ENCODE measurements around the gene PIM3.

PIM3 gene

DNA sequence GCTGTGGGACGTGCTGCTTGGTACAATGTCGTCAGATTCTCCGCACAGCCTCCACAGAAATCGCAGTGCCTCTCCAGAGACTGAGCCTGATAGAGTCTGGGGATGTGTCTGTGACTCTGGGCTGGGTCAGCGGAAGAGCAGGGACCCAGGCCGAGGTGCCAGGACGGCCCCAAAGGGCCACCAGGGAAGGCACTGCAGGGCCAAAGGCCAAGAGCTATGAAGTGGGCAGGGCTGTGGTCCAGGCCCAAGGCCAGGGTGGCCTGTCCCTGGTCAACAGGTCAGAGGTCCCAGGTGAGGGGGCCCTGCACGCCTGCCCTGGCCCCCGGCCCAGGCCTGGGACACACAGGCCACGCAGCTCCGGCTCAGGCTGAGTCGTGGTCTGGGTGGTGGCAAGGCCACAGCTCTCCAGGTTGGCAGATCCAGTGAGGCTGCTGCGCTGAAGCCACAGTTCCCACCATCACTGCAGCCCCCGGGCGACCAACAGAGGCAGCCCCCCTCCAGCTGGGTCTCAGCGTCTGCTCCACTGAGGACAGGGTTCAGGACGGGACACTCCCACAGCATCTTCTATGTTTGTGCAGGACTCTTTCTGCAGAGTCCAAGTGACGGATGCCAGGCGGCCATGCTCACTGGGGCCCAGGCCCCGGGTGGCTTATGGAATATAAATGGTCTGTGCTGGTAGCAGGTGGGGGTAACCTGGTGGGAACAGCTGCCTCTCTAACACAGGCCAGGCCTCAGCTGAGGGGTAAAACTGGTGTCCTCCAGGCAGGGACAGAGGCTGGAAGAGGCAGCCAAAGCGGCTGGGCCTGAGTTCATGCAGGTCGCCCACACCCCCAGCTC lies 4.8 kb upstream of the PIM3 start:
- DNase-seq (ENCODE audit: low read depth in 2 of 2), result no peak

- no peak for DNase-seq (ENCODE audit: low read depth in 2 of 2)
These were observed 4.2 kb upstream of the PIM3 start for GRCh38 chr22:49956418-49956770.

DNA sequence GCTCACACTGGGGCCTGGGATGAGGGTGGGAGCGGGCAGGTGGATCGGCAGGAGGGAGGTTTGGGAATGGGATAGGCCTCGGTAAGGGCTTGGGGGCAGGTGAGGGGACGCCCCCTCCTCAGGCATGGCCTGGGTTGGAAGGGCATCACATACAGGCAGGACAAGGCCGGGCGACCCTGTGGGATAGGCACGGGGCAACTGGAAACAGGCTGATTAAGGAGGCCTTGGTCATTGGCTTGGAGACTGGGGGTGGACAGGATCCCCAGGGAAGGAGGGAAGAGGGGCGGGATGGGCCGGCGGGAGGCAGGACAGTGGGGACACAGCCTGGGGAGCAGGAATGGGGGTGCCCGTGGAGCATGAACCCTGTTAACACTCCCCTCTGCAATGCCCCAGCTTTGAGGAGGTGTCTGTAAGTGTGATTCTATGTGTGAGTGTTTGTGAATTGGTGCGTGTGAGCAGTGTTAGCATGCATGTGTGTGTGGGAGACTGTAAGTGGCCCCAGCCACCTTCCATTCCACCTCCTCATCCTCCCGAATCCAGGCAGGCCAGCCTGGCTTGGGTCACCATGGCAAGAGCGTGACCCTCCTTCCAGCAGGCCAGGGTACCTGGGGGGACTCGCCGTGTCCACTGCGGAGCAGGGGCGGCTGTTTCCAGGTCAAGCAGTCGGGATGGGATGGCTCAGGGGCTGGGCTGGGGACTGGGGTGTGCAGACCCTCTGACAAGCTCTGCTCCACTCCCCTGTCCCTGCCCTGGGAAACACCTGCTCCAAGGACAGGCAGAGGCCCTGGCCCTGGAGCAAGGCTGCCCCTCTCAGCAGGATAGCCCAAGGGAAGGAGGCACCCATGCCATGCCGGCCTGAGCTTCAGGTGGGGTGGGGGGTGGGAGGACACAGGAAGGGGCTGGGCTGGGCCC lies 3.4 kb upstream of the PIM3 start:
- no peak for DNase-seq (ENCODE audit: low read depth in 2 of 2)

DNA sequence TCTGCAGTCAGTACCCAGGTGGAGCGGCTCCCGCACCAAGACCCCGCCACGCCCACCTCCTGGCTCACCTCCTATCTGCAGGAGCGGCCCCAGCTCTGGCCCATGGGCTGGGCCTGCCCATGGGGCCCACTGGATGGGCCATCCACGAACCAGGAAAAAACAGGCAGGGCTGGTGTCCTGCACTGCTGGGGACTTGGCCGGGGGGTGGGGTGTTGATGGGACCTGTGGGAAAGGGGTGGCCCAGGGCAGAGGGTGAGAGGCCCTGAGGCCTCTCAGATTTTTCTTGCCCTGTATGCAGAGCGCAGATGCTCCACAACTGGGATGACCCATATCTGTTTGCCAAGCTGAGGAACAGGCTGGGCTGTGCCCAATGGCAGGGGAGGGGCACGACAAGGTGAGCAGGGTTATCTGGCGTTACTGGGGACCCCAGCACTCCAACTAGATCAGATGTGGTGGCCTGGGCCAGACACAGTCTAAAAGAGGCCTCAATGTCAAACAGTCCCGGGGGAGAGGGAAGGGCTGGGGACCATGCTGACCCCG lies 2.7 kb upstream of the PIM3 start:
- no peak for DNase-seq (ENCODE audit: low read depth in 2 of 2)

DNA sequence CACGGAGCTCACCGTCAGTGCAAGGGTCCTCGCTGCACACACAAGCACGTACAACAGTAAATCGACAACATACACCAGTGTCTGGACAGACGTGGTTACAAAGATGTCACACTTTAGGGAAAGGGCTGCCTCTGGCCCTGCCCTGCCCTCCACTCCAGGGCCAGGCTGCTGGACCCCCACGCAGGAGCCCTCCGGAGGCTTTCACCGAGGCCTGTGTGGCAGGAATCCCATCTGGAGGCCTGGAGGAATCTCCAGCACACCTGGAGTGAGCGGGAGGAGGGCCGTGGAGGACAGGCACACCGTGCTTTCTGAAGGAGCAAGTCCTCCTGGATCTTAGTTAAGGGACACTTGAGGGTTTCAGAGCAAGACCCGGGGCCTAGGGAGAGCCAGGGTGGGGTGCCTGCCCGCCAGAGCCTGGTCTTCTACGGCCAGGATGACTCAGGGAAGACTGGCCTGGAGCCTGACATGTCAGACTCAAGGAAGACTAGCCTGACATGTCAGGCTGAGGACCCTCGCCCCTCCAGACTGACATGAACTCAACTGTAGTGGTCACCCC lies 2.1 kb upstream of the PIM3 start:
- no peak for DNase-seq (ENCODE audit: low read depth in 2 of 2)

- no peak for DNase-seq (ENCODE audit: low read depth in 2 of 2)
These were observed 1.4 kb upstream of the PIM3 start for GRCh38 chr22:49958931-49959781.

GRCh38 chr22:49959782-49960158 lies 802 bp upstream of the PIM3 start:
- DNase-seq (ENCODE audit: low read depth in 2 of 2), result no peak

DNA sequence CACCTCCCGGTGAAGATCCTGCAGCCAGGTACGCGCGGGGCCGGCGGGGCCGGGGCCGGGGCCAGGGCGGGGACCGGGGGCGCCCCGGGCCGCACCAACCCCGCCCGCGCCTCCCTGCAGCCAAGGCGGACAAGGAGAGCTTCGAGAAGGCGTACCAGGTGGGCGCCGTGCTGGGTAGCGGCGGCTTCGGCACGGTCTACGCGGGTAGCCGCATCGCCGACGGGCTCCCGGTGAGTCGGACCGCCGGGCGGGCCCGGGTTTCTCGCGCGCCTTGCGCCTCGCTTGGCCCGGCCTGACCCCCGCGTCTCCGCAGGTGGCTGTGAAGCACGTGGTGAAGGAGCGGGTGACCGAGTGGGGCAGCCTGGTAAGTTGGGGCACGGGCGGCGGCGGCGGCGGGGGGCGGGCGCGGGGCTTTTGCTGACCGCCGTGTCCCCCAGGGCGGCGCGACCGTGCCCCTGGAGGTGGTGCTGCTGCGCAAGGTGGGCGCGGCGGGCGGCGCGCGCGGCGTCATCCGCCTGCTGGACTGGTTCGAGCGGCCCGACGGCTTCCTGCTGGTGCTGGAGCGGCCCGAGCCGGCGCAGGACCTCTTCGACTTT lies 531 bp downstream of the PIM3 start:
- DNase-seq (ENCODE audit: low read depth in 2 of 2), result no peak

- no peak for DNase-seq (ENCODE audit: low read depth in 2 of 2)
These were observed 1.0 kb downstream of the PIM3 start for GRCh38 chr22:49961601-49962011.

DNA sequence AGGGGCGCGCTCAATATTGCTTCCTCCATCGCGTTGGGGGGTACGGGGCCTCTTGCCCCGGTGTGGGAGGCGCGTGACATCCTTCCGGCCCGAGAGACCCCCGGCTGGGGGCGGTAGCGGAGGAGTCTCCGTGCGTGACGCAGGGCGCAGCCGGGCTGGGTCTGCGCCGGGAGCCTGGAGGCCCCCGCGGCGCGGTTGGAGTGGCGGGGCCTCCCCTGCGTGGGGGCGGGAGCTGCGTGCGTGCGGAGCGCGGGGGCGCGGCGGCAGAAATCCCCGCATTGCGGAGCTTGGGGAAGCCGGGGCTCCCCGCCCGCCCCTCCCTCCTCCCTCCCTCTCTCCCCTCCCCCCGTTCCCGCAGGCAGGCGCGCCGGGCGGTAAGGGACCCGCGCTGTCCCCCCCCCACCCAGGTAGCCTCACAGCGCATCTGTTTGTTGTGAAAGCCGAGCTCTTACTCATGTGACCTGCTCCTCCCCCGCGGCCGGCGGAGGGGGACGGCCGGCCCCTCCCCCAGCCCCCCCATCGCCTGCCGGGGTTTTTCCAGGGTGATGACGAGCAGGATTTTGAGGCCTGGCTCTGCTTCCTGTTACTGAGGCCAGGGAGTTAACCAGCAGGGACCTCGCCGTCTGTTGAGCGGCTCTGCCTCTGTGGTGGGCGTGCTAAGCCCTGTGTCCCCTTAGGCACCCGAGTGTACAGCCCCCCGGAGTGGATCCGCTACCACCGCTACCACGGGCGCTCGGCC lies 1.6 kb downstream of the PIM3 start:
- peak; percentile 82 to 83 for DNase-seq (ENCODE audit: low read depth in 2 of 2)

DNA sequence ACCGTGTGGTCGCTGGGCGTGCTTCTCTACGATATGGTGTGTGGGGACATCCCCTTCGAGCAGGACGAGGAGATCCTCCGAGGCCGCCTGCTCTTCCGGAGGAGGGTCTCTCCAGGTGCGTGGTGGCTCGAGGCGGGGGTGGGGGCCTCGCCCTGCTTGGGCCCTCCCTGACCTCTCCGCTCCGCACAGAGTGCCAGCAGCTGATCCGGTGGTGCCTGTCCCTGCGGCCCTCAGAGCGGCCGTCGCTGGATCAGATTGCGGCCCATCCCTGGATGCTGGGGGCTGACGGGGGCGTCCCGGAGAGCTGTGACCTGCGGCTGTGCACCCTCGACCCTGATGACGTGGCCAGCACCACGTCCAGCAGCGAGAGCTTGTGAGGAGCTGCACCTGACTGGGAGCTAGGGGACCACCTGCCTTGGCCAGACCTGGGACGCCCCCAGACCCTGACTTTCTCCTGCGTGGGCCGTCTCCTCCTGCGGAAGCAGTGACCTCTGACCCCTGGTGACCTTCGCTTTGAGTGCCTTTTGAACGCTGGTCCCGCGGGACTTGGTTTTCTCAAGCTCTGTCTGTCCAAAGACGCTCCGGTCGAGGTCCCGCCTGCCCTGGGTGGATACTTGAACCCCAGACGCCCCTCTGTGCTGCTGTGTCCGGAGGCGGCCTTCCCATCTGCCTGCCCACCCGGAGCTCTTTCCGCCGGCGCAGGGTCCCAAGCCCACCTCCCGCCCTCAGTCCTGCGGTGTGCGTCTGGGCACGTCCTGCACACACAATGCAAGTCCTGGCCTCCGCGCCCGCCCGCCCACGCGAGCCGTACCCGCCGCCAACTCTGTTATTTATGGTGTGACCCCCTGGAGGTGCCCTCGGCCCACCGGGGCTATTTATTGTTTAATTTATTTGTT lies 2.4 kb downstream of the PIM3 start:
- DNase-seq (ENCODE audit: low read depth in 2 of 2), result no peak

DNA sequence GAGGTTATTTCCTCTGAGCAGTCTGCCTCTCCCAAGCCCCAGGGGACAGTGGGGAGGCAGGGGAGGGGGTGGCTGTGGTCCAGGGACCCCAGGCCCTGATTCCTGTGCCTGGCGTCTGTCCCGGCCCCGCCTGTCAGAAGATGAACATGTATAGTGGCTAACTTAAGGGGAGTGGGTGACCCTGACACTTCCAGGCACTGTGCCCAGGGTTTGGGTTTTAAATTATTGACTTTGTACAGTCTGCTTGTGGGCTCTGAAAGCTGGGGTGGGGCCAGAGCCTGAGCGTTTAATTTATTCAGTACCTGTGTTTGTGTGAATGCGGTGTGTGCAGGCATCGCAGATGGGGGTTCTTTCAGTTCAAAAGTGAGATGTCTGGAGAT lies 3.1 kb downstream of the PIM3 start:
- DNase-seq (ENCODE audit: low read depth in 2 of 2), result no peak

DNA sequence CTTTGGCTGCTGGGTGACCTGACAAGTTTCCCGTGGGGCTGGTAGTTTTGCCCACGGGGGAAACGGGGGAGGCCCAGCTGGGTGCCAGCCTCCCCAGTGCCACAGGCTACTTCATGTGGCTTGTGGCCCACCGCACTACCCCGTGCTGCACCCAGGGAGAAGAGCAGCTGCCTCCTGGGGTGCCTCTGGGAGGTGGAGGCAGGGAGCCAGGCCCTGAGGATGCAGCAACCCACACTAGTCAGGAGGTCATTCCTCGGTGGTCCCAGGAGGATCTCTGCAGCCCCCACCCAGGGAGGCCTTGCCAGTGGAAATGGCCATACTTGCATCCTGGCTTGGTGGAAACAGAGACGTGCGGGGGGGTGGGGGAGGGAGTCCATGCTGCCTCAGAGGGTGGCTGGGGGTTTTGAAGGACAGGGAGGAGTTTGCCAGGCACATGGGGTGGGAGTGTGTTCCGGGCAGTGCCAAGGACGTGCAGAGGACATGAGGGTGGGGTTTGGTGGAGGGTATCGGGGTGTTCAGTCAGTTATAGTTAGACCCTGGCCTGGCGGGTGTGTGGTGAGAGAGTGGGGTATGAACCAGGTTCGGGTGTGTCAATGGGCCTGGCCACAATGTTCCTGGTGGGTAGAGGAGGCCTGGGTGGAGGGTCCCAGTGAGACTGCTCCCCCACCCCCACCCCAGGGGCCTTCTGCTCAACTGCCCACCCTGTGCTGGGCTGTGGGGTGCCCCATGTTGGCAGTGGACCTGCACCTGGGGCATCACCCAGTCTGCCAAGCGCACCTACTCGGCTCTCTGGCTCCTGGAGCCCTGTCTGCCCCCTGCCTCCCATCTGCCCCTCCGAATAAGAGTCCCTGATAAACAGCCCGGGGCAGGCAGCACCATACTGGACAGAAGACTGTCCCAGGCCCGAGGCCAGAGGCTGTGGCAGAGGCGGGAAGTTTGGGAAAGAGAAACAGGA lies 3.8 kb downstream of the PIM3 start:
- DNase-seq (ENCODE audit: low read depth in 2 of 2), result no peak

DNA sequence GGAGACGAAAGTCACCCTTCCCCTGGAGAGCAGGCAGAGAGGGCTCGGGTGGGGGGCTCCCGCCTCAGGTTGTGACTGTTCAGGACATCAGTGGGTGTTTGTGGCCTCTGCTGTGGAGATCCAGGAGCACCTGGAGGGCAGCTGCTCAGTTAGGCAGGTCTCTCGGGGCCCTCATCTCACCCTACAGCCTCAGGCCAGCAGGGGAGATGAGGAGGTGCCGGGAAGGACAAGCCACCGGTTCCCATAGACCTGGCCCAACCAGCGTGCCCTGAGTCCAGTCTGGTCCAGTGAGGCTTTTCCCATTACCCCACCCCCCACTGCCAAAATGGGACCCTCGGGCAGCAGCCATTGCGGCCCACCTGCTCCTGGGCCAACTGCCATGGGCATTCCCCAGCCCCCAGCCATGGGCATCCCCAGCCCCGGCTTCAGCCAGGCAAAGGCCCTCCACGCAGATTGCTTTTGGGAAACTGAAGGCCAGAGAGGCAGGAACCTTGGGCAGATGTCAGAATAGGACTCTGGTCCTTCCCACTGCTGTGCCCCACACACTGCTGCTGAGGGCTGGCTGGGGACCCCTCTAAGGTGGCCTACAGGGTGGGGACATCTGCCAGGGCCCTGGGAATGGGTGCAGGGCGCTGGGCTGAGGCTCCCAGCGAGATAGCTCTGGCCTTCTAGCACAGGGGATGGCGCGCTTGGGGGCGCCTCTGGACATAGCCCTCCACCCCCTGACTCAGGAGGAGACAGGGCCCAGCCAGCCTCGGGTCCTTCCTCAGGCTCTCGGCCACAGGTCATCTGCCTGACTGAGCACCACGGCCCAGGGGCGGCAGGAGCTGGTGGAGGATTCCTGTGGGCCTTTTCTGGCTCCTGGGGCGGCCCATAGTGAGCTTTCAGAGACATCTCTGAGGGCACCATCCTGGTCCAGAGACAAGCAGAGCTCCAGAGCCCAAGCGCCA lies 4.8 kb downstream of the PIM3 start:
- DNase-seq (ENCODE audit: low read depth in 2 of 2), result no peak

- no peak for DNase-seq (ENCODE audit: low read depth in 2 of 2)
These were observed 5.6 kb downstream of the PIM3 start for GRCh38 chr22:49966041-49966773.

Data from stimulated activated CD8-positive, alpha-beta memory T cell treated with anti-CD3 and anti-CD28 coated beads, Interleukin-15, amount 100 ng/mL, for 4 hours (primary cell).